Fibroblast of the aortic adventitia (primary cell): ENCODE data around the gene ITGB1BP1. TPM values are rescaled to one million over a fixed set of nuclear protein-coding genes. Genes with fewer than 3 reads are reported as not detected.

Experiments
- DNase-seq: peaks from one replicate; pipeline ENCODE4 v3.0.0-alpha.2; 2010; ENCODE audit warnings: low read depth
- H3K4me3 ChIP-seq: 2 replicates; pipeline ENCODE4 v1.5.1; 2011; ENCODE audit warnings: low read depth, mild to moderate bottlenecking, control low read depth, low read length, moderate library complexity
- total RNA-seq: library from RNA; depleted of rRNA; stranded (reverse); fragments of >200 nt; gene quantifications from 2 replicates; pipeline ENCODE4 v1.2.3, GENCODE V29; 2012; ENCODE audit warnings: low replicate concordance
- TF ChIP-seq, protein P1 (sequence below): IDR thresholded peaks from 2 replicates; pipeline ENCODE4 v1.5.1; 2011; ENCODE audit warnings: mild to moderate bottlenecking, low read length, control low read depth, inconsistent platforms; ENCODE audit not compliant: insufficient read depth

ITGB1BP1 gene
- total RNA-seq, 1 donor = 80.9 TPM

DNA sequence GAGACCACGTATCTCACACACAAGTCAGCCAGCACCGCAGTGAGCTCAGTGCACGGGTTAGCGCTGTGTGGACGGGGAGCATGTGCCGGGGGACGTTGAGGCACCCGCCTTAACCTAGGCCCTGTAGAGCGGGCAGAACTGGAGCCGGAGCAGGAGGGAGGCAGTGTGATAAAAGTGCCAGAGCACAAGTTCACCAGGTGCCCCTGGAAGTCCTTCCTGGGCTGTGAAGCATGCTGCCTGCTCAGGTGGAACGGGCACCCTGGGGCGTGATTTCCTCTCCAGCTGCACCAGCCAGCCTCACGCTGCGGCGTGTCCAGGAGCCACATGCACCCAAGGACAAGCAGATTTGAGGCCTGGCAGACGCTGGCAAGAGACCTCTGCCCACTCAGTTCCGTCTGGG is 50.3 kb downstream of the ITGB1BP1 start:
- no peak for DNase-seq
- TF ChIP-seq, protein P1, sequence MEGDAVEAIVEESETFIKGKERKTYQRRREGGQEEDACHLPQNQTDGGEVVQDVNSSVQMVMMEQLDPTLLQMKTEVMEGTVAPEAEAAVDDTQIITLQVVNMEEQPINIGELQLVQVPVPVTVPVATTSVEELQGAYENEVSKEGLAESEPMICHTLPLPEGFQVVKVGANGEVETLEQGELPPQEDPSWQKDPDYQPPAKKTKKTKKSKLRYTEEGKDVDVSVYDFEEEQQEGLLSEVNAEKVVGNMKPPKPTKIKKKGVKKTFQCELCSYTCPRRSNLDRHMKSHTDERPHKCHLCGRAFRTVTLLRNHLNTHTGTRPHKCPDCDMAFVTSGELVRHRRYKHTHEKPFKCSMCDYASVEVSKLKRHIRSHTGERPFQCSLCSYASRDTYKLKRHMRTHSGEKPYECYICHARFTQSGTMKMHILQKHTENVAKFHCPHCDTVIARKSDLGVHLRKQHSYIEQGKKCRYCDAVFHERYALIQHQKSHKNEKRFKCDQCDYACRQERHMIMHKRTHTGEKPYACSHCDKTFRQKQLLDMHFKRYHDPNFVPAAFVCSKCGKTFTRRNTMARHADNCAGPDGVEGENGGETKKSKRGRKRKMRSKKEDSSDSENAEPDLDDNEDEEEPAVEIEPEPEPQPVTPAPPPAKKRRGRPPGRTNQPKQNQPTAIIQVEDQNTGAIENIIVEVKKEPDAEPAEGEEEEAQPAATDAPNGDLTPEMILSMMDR = no peak
- H3K4me3 ChIP-seq = no peak overlapping the region

DNA sequence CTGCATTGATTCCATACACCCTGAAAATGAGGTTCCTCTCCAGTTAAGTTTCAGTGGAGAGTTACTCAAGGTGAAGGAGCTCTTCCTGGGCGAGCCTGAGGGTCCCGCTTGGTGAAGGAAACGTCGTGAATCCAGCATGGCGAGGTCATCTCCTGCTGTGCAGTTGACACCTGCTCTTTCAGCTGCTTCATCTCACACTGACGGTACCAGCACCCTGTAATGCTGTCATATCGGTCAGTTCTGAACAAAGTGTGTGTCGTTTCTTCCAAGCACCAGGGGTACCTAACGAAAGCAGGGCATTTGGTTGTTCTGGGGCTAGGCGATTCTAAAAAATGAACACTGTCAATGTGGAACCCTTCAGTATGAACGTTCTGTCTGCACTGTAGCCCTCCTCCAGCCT is 52.6 kb downstream of the ITGB1BP1 start:
- DNase-seq = no peak
- TF ChIP-seq, protein P1 = no peak
- no peak overlapping the region for H3K4me3 ChIP-seq

DNA sequence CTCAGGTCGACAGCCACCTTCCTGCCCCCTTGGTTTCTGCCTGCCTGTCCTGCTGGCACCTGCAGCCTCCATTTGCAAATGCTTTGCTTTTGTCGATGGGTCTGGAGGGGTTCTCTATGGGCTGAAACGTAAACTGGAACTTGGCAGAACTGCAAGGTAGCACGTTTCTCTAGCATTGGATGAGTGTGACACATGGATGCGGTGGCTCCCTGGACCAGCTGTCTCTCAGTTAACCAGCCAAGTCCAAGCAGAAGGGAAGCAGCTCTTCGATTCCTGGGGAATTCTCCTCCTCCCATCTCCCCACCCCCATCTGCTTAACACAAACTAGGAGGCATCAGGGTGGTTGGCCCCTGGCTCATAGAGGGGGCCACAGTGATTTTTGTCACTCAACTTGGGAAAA is 57.3 kb downstream of the ITGB1BP1 start:
- TF ChIP-seq, protein P1 = no peak
- no peak for DNase-seq
- H3K4me3 ChIP-seq = no peak overlapping the region

DNA sequence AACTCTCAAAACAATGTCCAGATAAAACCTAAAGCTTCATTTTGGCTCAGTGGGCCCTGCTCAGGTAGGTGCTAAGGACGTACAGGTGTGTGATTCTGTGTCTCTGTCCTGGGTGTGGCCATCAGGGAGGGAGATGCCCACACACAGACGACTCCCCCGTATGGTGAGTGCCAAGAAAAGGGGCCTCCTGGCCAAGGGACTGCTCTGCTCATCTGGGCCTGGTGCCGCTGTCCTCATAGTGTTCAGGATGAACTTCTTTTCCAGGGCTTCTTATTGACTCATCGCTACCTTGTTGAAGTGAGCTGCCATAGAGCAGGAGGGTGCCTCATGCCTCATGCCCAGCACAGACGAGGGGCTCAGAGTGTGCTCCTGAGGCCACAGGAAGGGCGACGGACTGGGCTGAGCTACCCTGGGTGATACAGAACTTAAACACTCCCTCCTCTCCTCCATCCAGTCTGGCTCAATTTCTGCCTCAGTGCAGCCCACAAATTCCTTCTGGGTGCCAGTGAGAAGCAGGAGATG is 57.8 kb downstream of the ITGB1BP1 start:
- TF ChIP-seq, protein P1 = no peak
- no peak for DNase-seq
- H3K4me3 ChIP-seq = no peak overlapping the region

DNA sequence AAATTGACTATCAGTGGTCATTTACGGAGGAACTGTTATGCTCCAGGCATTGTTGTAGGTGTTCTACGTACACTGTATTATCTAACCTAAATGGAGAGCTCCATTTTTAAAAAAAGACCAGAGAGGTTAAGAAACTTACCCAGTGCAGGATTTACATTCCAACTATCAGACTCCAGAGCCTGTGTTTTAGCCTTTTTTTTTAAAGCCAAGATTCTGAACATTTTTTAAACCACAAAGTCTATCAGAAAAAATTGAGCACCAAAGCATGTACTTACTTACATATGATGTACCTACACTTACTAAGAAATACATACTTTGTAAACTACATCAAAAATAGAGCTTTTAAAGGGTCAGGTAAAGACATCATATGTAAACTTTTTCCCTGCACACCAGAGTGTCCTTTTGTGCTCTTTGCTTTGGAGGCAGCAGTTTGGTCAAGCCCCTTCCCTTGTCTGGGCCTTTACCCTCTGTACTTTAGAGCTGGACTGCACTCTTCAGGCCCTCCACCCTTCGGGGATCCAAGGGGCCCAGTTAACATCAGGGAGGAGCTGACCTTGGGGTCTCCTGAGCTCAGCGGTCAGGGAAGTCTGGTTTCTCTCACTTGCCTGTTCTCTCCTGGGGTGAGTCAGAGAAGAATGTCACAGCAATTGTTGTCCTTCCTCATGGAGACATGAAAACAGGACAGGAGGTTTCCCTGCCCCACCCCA is 58.4 kb downstream of the ITGB1BP1 start:
- peak; percentile 35 for DNase-seq
- TF ChIP-seq, protein P1 = no peak
- H3K4me3 ChIP-seq = no peak overlapping the region

DNA sequence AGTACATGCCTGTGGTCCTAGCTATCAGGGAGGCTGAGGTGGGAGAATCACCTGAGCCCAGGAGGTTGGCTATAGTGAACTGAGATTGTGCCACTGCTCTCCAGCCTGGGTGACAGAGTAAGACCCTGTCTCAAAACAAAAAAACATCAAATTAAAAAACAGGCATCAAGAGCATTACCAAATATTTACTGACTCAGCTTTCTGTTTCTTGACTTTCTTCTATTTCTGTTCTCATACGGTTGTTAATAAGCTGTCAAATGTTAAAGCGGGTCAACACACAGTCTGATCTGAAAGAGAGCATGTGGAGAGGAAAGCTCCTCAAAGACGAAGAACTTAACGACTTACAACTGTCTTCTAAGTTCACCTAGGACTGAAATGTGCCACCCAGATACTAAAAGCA is 59.0 kb downstream of the ITGB1BP1 start:
- no peak for DNase-seq
- no peak overlapping the region for H3K4me3 ChIP-seq
- TF ChIP-seq, protein P1 = no peak
